GM12875 (cell line): ENCODE data around the gene CD1E.

ENCODE experiments used
- H3K4me3 ChIP-seq: one replicate; pipeline ENCODE4 v1.5.1; 2011; ENCODE audit warnings: low read depth, low read length, control low read depth
- CTCF ChIP-seq: IDR thresholded peaks from 2 replicates; pipeline ENCODE4 v1.5.1; 2011; ENCODE audit warnings: low read depth, mild to moderate bottlenecking, control low read depth, inconsistent platforms, low read length, moderate library complexity, borderline replicate concordance; ENCODE audit not compliant: insufficient read depth

Gene CD1E

GRCh38 chr1:158353303-158354075 lies at the start of gene CD1E:
TSS of gene CD1E (plus strand) at chr1:158353894. CDS start at chr1:158353989, 95 bp downstream.
- no peak for TF ChIP-seq CTCF

GRCh38 chr1:158310623-158311022 lies 43.1 kb upstream of the CD1E start:
- TF ChIP-seq CTCF = no peak

More at GRCh38 chr1:158353303-158354075, at the start of gene CD1E:
- H3K4me3 ChIP-seq = no peak within 1 kb of the TSS

GRCh38 chr1:158311066-158311465 lies 42.6 kb upstream of the CD1E start:
- no peak overlapping the region for H3K4me3 ChIP-seq
- no peak for TF ChIP-seq CTCF

More at GRCh38 chr1:158310623-158311022, 43.1 kb upstream of the CD1E start:
- H3K4me3 ChIP-seq = no peak overlapping the region

- H3K4me3 ChIP-seq = no peak overlapping the region
- TF ChIP-seq CTCF = no peak
Observed at GRCh38 chr1:158323866-158324265, 29.8 kb upstream of the CD1E start.

- no peak for TF ChIP-seq CTCF
- no peak overlapping the region for H3K4me3 ChIP-seq
Observed at GRCh38 chr1:158324395-158324794, 29.3 kb upstream of the CD1E start.

- TF ChIP-seq CTCF = no peak
Observed at GRCh38 chr1:158327481-158327880, 26.2 kb upstream of the CD1E start.

GRCh38 chr1:158328426-158328825 lies 25.3 kb upstream of the CD1E start:
- no peak for TF ChIP-seq CTCF
- no peak overlapping the region for H3K4me3 ChIP-seq

More at GRCh38 chr1:158327481-158327880, 26.2 kb upstream of the CD1E start:
- no peak overlapping the region for H3K4me3 ChIP-seq
